HL-60 (cell line): ENCODE measurements around the gene PPP2R5D.

Experiments
- CTCF ChIP-seq: IDR thresholded peaks from one replicate; pipeline ENCODE4 v1.5.1; 2011; ENCODE audit warnings: low read length, control low read depth, inconsistent platforms; ENCODE audit not compliant: insufficient read depth
- GABPA ChIP-seq: IDR thresholded peaks from 2 replicates; pipeline ENCODE4 v1.6.1; 2012; ENCODE audit warnings: low read depth
- POLR2AphosphoS5 ChIP-seq: IDR thresholded peaks from 2 replicates; pipeline ENCODE4 v1.6.1; 2012; ENCODE audit warnings: low read depth
- REST ChIP-seq: IDR thresholded peaks from 2 replicates; pipeline ENCODE4 v1.6.1; 2012; ENCODE audit warnings: low read depth; ENCODE audit not compliant: insufficient replicate concordance
- SPI1 ChIP-seq: IDR thresholded peaks from 2 replicates; pipeline ENCODE4 v1.6.1; 2012; ENCODE audit warnings: low read depth, mild to moderate bottlenecking, borderline replicate concordance

- TF ChIP-seq CTCF = no peak
- TF ChIP-seq POLR2AphosphoS5 = no peak
- TF ChIP-seq REST = no peak
- no peak for TF ChIP-seq GABPA
- TF ChIP-seq SPI1 = no peak
These were observed 24.5 kb upstream of the PPP2R5D start for GRCh38 chr6:42959917-42960242.
